HG03139 (cell line): ENCODE data around the gene DNAH3.
"Not testable (repeated sequence)": the region's sequence is repeated elsewhere in the genome, so short reads cannot be mapped to it uniquely, and the experiment has no call there.

Experiments used
- ATAC-seq: cut with Tn5 transposase; IDR thresholded peaks from one replicate; pipeline ENCODE4 v1.9.1; 2021; ENCODE audit not compliant: unreplicated experiment

DNAH3 gene

GRCh38 chr16:21126518-21126917, 24.1 kb downstream of the DNAH3 start:
- ATAC-seq, result no peak

GRCh38 chr16:21125191-21125590, 25.5 kb downstream of the DNAH3 start:
- no peak for ATAC-seq

GRCh38 chr16:21120976-21121520, 29.6 kb downstream of the DNAH3 start:
- ATAC-seq, result no peak

- ATAC-seq, result no peak
Observed at GRCh38 chr16:21117567-21117966, 33.1 kb downstream of the DNAH3 start.

- ATAC-seq, result no peak
Observed at GRCh38 chr16:21116148-21116693, 34.4 kb downstream of the DNAH3 start.

GRCh38 chr16:21115551-21115950, 35.1 kb downstream of the DNAH3 start:
- not testable (repeated sequence) for ATAC-seq

- ATAC-seq, result no peak
Observed at GRCh38 chr16:21103941-21104860, 46.4 kb downstream of the DNAH3 start.

GRCh38 chr16:21101631-21102420, 48.8 kb downstream of the DNAH3 start:
- no peak for ATAC-seq

GRCh38 chr16:21100447-21100846, 50.2 kb downstream of the DNAH3 start:
- no peak for ATAC-seq

GRCh38 chr16:21097151-21097550, 53.5 kb downstream of the DNAH3 start:
- no peak for ATAC-seq

- ATAC-seq, result not testable (repeated sequence)
Observed at GRCh38 chr16:21094719-21095118, 55.9 kb downstream of the DNAH3 start.

GRCh38 chr16:21092951-21093350, 57.7 kb downstream of the DNAH3 start:
- no peak for ATAC-seq

GRCh38 chr16:21088646-21089538, 61.8 kb downstream of the DNAH3 start:
- ATAC-seq, result no peak

- no peak for ATAC-seq
Observed at GRCh38 chr16:21088143-21088542, 62.5 kb downstream of the DNAH3 start.

- ATAC-seq, result no peak
Observed at GRCh38 chr16:21084631-21085225, 65.9 kb downstream of the DNAH3 start.

- no peak for ATAC-seq
Observed at GRCh38 chr16:21083729-21084268, 66.8 kb downstream of the DNAH3 start.

- no peak for ATAC-seq
Observed at GRCh38 chr16:21081329-21081728, 69.3 kb downstream of the DNAH3 start.

GRCh38 chr16:21078563-21078962, 72.1 kb downstream of the DNAH3 start:
- no peak for ATAC-seq

GRCh38 chr16:21076186-21076883, 74.3 kb downstream of the DNAH3 start:
- no peak for ATAC-seq
